ENCODE results near the gene CHKA.

DNA sequence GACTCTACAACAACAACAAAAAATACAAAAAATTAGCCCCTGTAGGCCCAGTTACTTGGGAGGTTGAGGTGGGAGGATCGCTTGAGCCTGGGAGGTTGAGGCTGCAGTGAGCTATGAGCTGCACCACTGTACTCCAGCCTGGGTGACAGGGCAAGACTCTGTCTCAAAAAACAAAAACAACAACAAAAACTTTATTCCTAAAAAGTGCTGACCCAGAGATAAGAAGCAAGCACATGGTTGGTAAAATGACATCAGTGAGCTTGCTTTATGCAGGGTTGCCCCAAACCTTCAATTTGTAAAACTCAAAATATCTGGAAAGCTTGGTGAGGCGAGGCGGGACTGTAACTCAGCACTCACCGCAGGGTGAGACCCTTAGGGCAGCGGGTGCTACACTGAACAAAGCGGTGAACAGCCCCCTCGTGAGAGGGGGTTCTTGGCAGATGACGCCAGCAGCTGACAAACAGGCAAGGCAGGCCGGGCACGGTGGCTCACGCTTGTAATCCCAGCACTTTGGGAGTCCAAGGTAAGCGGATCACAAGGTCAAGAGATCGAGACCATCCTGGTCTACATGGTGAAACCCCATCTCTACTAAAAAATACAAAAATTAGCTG, 85.8 kb downstream of the CHKA start:
- TF ChIP-seq, protein P1, sequence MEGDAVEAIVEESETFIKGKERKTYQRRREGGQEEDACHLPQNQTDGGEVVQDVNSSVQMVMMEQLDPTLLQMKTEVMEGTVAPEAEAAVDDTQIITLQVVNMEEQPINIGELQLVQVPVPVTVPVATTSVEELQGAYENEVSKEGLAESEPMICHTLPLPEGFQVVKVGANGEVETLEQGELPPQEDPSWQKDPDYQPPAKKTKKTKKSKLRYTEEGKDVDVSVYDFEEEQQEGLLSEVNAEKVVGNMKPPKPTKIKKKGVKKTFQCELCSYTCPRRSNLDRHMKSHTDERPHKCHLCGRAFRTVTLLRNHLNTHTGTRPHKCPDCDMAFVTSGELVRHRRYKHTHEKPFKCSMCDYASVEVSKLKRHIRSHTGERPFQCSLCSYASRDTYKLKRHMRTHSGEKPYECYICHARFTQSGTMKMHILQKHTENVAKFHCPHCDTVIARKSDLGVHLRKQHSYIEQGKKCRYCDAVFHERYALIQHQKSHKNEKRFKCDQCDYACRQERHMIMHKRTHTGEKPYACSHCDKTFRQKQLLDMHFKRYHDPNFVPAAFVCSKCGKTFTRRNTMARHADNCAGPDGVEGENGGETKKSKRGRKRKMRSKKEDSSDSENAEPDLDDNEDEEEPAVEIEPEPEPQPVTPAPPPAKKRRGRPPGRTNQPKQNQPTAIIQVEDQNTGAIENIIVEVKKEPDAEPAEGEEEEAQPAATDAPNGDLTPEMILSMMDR (IDR thresholded peaks at IDR 0.05; ENCODE audit: control extremely low read depth in 1 of 3, insufficient read depth in 1 of 3, low read depth in 1 of 3, low read length in 3 of 3) = no peak
- TF ChIP-seq POLR2AphosphoS5 (IDR thresholded peaks at IDR 0.05; ENCODE audit: low read depth, low read length) = no peak
- TF ChIP-seq SIN3A (conservative IDR thresholded peaks at IDR 0.05 in 1 of 2, IDR thresholded peaks at IDR 0.05 in 1 of 2; ENCODE audit: low read depth in 1 of 2, low read length in 2 of 2) = no peak
- no peak for TF ChIP-seq GABPA (IDR thresholded peaks at IDR 0.05; ENCODE audit: borderline replicate concordance, insufficient read depth, low read length)
- TF ChIP-seq POLR2A (IDR thresholded peaks at IDR 0.05; ENCODE audit: control extremely low read depth in 1 of 2, low read depth in 2 of 2, low read length in 2 of 2) = no peak
- TF ChIP-seq GTF2F1 (IDR thresholded peaks at IDR 0.05; ENCODE audit: borderline replicate concordance, low read depth, low read length) = no peak
- no peak for TF ChIP-seq TAF1 (IDR thresholded peaks at IDR 0.05; ENCODE audit: low read depth, low read length)
- TF ChIP-seq BCL11A (IDR thresholded peaks at IDR 0.05; ENCODE audit: low read depth in 2 of 2, low read length in 2 of 2) = no peak
- no peak for TF ChIP-seq HDAC2 (IDR thresholded peaks at IDR 0.05; ENCODE audit: borderline replicate concordance in 1 of 2, low read depth in 2 of 2, low read length in 2 of 2)

Data from H1 (cell line).